ENCODE measurements around the gene ANTXR1. TPM values are rescaled to one million over a fixed set of nuclear protein-coding genes. Genes with fewer than 3 reads are reported as not detected.
A peak's percentile ranks its signal among the peaks of the same experiment; 100 is the strongest.

ANTXR1 gene
- total and polyA plus RNA-seq, 2 donors (not counting 1 experiment from before 2014, with no cell fraction given): 44.6 to 101 TPM

- no peak overlapping the region for H2AFZ ChIP-seq (ENCODE audit: low read length)
- TF ChIP-seq EZH2 (IDR thresholded peaks at IDR 0.05; ENCODE audit: low read length, missing control alignments): no peak
- TF ChIP-seq, protein P1, sequence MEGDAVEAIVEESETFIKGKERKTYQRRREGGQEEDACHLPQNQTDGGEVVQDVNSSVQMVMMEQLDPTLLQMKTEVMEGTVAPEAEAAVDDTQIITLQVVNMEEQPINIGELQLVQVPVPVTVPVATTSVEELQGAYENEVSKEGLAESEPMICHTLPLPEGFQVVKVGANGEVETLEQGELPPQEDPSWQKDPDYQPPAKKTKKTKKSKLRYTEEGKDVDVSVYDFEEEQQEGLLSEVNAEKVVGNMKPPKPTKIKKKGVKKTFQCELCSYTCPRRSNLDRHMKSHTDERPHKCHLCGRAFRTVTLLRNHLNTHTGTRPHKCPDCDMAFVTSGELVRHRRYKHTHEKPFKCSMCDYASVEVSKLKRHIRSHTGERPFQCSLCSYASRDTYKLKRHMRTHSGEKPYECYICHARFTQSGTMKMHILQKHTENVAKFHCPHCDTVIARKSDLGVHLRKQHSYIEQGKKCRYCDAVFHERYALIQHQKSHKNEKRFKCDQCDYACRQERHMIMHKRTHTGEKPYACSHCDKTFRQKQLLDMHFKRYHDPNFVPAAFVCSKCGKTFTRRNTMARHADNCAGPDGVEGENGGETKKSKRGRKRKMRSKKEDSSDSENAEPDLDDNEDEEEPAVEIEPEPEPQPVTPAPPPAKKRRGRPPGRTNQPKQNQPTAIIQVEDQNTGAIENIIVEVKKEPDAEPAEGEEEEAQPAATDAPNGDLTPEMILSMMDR (conservative IDR thresholded peaks at IDR 0.05 in 1 of 2, IDR thresholded peaks at IDR 0.05 in 1 of 2; ENCODE audit: low read depth in 1 of 2, low read length in 2 of 2): peak in 1 of 2 donors; percentile 2
- H3K4me2 ChIP-seq (ENCODE audit: extremely low read depth, insufficient read depth, low read length): peak overlapping the region; percentile 52
- peak; percentile 80 to 83 for DNase-seq (ENCODE audit: low read depth in 2 of 2)
- H3K27ac ChIP-seq (ENCODE audit: insufficient read depth, low read length): peak overlapping the region; percentile 62
- peaks cover 24% of the 10 kb centered on the region for H3K4me1 ChIP-seq (ENCODE audit: control insufficient read depth, extremely low read depth, insufficient read depth, low read length)
- H3K9me3 ChIP-seq (ENCODE audit: control insufficient read depth, insufficient read depth, low read depth, low read length): no peaks in the 10 kb centered on the region
- H4K20me1 ChIP-seq (ENCODE audit: control insufficient read depth, extremely low read depth, insufficient read depth, low read length): no peaks in the 10 kb centered on the region
- no peaks in the 10 kb centered on the region for H3K27me3 ChIP-seq (ENCODE audit: control insufficient read depth, insufficient read depth, low read length)
- no peaks in the 10 kb centered on the region for H3K36me3 ChIP-seq (ENCODE audit: control insufficient read depth, insufficient read depth, low read length)
- no peak overlapping the region for H3K9ac ChIP-seq (ENCODE audit: insufficient read depth, low read length)
- no peaks in the 10 kb centered on the region for H3K79me2 ChIP-seq (ENCODE audit: control insufficient read depth, insufficient read depth, low read length)
- H3K4me3 ChIP-seq (replicated peaks in 1 of 4; ENCODE audit: control extremely low read depth in 1 of 4, insufficient read depth in 1 of 4, low read depth in 3 of 4, low read length in 4 of 4): no peak overlapping the region
These were observed 225.6 kb downstream of the ANTXR1 start for GRCh38 chr2:69238449-69239031.

GRCh38 chr2:69241093-69241492 lies 228.1 kb downstream of the ANTXR1 start:
- DNase-seq (ENCODE audit: low read depth in 2 of 2): peak in 1 of 2 donors; percentile 22
- TF ChIP-seq, protein P1 (conservative IDR thresholded peaks at IDR 0.05 in 1 of 2, IDR thresholded peaks at IDR 0.05 in 1 of 2; ENCODE audit: low read depth in 1 of 2, low read length in 2 of 2): no peak
- no peak for TF ChIP-seq EZH2 (IDR thresholded peaks at IDR 0.05; ENCODE audit: low read length, missing control alignments)
- Histone ChIP-seq H3K4me3 (replicated peaks in 1 of 4; ENCODE audit: control extremely low read depth in 1 of 4, insufficient read depth in 1 of 4, low read depth in 3 of 4, low read length in 4 of 4) (no peak overlapping the region), H3K79me2 (ENCODE audit: control insufficient read depth, insufficient read depth, low read length) (no peaks in the 10 kb centered on the region), H3K4me1 (ENCODE audit: control insufficient read depth, extremely low read depth, insufficient read depth, low read length) (peaks cover 24% of the 10 kb centered on the region), H3K27ac (ENCODE audit: insufficient read depth, low read length) (no peak overlapping the region), H3K9ac (ENCODE audit: insufficient read depth, low read length) (no peak overlapping the region), H3K36me3 (ENCODE audit: control insufficient read depth, insufficient read depth, low read length) (no peaks in the 10 kb centered on the region), H3K27me3 (ENCODE audit: control insufficient read depth, insufficient read depth, low read length) (no peaks in the 10 kb centered on the region), H4K20me1 (ENCODE audit: control insufficient read depth, extremely low read depth, insufficient read depth, low read length) (no peaks in the 10 kb centered on the region), H2AFZ (ENCODE audit: low read length) (no peak overlapping the region), H3K4me2 (ENCODE audit: extremely low read depth, insufficient read depth, low read length) (no peak overlapping the region), H3K9me3 (ENCODE audit: control insufficient read depth, insufficient read depth, low read depth, low read length) (no peaks in the 10 kb centered on the region)

- TF ChIP-seq EZH2 (IDR thresholded peaks at IDR 0.05; ENCODE audit: low read length, missing control alignments): no peak
- TF ChIP-seq, protein P1 (conservative IDR thresholded peaks at IDR 0.05 in 1 of 2, IDR thresholded peaks at IDR 0.05 in 1 of 2; ENCODE audit: low read depth in 1 of 2, low read length in 2 of 2): no peak
- H4K20me1 ChIP-seq (ENCODE audit: control insufficient read depth, extremely low read depth, insufficient read depth, low read length): no peaks in the 10 kb centered on the region
- H3K4me1 ChIP-seq (ENCODE audit: control insufficient read depth, extremely low read depth, insufficient read depth, low read length): peaks cover 24% of the 10 kb centered on the region
- no peak overlapping the region for H3K4me2 ChIP-seq (ENCODE audit: extremely low read depth, insufficient read depth, low read length)
- H3K36me3 ChIP-seq (ENCODE audit: control insufficient read depth, insufficient read depth, low read length): no peaks in the 10 kb centered on the region
- no peaks in the 10 kb centered on the region for H3K27me3 ChIP-seq (ENCODE audit: control insufficient read depth, insufficient read depth, low read length)
- H3K79me2 ChIP-seq (ENCODE audit: control insufficient read depth, insufficient read depth, low read length): no peaks in the 10 kb centered on the region
- DNase-seq (ENCODE audit: low read depth in 2 of 2): no peak
- H3K9ac ChIP-seq (ENCODE audit: insufficient read depth, low read length): no peak overlapping the region
- peak overlapping the region; percentile 68 for H3K27ac ChIP-seq (ENCODE audit: insufficient read depth, low read length)
- H2AFZ ChIP-seq (ENCODE audit: low read length): no peak overlapping the region
- no peaks in the 10 kb centered on the region for H3K9me3 ChIP-seq (ENCODE audit: control insufficient read depth, insufficient read depth, low read depth, low read length)
- no peak overlapping the region for H3K4me3 ChIP-seq (replicated peaks in 1 of 4; ENCODE audit: control extremely low read depth in 1 of 4, insufficient read depth in 1 of 4, low read depth in 3 of 4, low read length in 4 of 4)
These were observed 228.9 kb downstream of the ANTXR1 start for GRCh38 chr2:69241664-69242514.
